CD1c-positive myeloid dendritic cell (primary cell): ENCODE data around the gene TSC22D4.
"Not testable (repeated sequence)": the region's sequence is repeated elsewhere in the genome, so short reads cannot be mapped to it uniquely, and the experiment has no call there.

Experiments
- DNase-seq: peaks from one replicate; pipeline ENCODE4 v3.0.0-alpha.2; 2016; ENCODE audit errors: extremely low spot score

The TSC22D4 gene

DNA sequence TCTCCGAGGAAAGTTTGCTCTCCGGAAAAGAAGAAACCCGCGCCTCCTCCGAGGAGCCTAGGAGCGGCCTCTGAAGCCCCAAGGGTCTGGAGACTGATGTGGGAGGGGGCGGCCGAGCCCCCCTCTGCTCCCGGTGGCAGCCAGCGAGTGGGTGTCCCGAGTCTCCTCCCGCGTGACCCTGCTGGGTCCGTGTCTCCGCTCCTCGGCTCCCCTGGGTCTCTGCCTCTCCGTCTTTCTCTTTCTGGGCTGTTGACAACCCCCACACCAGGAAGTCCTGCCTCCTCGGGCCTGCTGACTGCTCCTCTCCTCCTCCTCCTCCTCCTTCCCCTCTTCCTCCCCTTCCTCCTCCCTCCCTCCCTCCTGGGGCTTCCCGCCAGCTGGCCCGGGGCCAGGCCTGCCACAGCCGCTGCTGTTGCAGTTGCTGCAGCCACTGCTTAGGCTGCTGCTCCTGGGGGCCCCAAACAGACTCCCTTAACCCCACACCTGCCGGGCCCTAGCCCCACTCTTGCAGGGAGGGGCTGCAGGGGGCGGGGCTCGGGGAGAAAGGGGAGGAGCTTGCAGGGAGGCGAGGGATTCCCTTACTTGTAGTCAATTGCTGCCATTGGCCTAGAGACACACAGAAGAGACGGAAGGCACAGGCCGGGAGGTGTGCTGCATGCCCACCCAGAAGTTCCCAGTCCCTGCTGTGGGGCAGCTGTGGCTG, at the start of gene TSC22D4:
Gene TSC22D4 (minus strand): TSS at position 257 of the 703 bp plus-strand sequence. CDS start 1,176 bp downstream, outside the sequence.
- peak; percentile 81 for DNase-seq

DNA sequence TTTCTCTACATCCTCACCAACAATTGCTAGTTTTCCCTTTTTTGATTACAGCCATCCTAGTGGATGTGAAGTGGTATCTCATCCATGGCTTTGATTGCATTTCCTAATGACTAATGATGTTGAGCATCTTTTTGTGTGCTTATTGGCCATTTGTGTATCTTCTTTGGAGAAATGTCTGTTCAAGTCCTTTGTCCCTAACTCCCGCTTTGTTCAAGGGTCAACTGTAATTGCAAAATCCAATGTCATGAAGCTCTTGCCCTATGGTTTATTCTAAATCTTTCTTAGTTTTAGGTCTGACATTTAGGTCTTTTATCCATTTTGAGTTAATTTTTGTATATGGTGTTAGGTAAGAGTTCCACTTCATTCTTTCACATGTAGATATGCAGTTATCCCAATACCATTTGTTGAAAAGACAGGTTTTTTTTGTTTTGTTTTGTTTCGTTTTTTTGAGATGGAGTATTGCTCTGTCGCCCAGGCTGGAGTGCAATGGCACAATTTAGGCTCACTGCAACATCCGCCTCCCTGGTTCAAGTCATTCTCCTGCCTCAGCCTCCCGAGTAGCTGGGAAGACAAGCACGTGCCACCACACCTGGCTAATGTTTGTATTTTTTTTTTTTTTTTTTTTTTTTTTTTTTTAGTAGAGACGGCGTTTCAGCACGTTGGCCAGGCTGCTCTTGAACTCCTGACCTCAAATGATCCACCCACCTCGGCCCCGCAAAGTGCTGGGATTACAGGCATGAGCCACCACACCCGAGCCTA, 49.3 kb upstream of the TSC22D4 start:
- not testable (repeated sequence) for DNase-seq

- not testable (repeated sequence) for DNase-seq
Measured at GRCh38 chr7:100523192-100523591, 44.2 kb upstream of the TSC22D4 start.

DNA sequence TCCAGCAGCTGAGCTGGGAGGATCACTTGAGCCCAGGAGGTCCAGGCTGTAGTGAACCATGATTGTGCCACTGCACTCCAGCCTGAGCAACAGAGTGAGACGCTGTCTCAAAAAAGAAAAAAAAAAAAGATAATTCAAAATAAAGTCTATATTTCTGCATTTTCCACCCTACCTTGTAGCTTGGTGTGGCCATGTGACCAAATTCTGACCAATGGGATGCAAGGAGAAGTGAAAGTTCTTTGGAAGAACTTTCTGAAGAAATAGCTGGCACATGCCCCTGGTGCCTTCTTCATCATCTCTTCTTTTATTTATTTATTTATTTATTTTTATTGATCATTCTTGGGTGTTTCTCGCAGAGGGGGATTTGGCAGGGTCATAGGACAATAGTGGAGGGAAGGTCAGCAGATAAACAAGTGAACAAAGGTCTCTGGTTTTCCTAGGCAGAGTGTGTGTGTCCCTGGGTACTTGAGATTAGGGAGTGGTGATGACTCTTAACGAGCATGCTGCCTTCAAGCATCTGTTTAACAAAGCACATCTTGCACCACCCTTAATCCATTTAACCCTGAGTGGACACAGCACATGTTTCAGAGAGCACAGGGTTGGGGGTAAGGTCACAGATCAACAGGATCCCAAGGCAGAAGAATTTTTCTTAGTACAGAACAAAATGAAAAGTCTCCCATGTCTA, 43.0 kb upstream of the TSC22D4 start:
- DNase-seq: peak; percentile 87

DNA sequence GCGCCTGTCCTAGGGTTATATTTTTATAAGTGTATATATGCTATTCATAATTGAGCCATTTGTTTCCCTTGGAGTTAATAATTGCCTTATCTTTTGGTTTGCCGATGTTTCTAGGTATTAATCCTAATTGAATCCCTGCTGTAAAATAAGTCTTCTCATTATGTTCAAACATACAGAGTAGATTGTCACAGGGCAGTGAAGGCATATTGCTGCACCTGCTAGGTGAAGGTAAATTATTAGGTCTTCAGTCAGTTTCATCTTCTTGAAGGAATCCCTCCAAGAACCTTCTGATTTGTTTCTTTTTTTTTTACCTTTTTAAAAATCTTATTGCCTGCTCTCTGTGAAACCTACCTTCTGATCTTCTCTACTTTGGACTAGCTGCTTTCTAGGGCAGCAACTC, 42.1 kb upstream of the TSC22D4 start:
- DNase-seq: no peak

- DNase-seq: no peak
Measured at GRCh38 chr7:100520138-100520537, 41.1 kb upstream of the TSC22D4 start.

DNA sequence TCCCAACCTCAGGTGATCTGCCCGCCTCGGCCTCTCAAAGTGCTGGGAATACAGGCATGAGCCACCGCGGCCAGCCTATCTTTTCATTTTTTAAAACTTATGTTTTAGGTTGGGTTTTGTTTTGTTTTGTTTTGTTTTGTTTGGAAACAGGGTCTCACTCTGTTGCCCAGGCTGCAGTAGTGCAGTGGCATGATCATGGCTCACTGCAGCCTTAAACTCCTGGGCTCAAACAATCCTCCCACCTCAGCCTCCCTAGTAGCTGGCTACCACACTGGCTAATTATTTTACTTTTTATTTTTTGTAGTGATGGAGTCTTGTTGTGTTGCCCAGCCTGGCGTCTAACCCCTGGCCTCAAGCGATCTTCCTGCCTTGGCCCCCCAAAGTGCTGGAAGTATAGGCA, 40.6 kb upstream of the TSC22D4 start:
- no peak for DNase-seq

GRCh38 chr7:100517305-100517704, 38.3 kb upstream of the TSC22D4 start:
- DNase-seq: no peak

DNA sequence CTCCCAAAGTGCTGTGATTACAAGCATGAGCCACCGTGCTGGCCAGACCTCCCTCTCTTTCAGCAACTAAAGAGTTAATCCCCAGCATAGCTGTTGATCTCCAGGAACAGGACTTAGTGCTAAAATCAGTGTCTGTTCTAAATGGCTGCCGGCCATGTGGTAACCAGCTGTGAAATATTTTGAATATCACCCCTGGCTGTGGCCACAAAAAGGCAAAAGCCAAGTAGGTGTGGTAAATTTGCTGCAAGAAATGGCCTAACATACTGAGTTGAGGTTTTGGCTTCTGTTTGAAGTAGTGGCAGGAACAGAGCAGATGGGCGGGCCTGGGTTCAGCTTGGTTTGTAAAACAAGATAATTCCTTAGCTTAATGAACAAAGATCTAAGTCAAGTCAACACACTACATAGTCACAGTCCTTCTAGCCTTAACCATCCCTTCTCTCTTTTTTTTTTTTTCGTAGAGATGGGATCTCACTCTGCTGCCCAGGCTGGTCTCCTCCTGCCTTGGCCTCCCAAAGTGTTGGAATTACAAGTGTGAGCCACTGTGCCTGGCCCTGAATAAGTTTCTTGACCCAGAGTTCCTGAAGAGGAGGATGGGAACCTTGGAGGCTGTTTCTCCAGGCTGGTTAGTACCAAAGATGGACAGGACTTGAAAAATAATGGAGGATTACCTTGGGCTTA, 37.3 kb upstream of the TSC22D4 start:
- DNase-seq: no peak

GRCh38 chr7:100515072-100515532, 36.1 kb upstream of the TSC22D4 start:
- DNase-seq: peak; percentile 37

- no peak for DNase-seq
Measured at GRCh38 chr7:100513212-100513810, 34.3 kb upstream of the TSC22D4 start.

GRCh38 chr7:100510437-100511239, 31.6 kb upstream of the TSC22D4 start:
- no peak for DNase-seq

DNA sequence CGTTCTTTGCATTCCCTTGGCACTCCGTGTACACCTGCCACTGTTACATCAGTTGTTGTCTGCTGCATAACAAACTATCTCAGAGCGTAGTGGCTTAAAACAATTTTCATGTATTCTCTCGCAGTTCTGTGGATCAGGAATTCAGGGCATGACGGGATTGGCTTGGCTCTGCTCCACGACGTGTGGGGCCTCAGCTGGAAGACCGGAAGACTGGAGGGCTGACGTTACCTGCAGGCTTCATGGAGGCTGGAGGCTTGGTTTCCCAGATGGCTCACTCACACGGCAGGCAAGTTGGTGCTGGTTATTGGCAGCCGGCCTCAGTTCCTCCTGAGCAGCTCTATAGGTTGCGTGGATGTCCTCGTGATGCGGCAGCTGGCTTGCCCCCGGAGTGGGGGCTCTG, 30.2 kb upstream of the TSC22D4 start:
- no peak for DNase-seq

GRCh38 chr7:100506356-100506923, 27.4 kb upstream of the TSC22D4 start:
- peak; percentile 23 for DNase-seq

GRCh38 chr7:100504887-100505611, 26.0 kb upstream of the TSC22D4 start:
- no peak for DNase-seq

- DNase-seq: not testable (repeated sequence)
Measured at GRCh38 chr7:100504031-100504430, 25.0 kb upstream of the TSC22D4 start.

DNA sequence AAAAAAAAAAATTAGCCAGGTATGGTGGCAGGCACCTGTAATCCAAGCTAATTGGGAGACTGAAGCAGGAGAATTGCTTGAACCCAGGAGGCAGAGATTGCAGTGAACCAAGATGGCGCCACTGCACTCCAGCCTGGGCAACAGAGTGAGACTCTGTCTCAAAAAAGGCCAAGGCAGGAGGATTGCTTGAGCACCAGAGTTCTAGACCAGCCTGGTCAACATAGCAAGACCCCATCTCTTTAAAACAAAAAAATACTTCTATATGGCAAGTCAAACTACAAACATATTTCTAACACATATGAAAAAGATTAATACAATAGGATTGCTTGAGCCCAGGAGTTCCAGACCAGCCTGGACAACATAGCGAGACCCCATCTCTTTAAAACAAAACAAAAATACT, 21.7 kb upstream of the TSC22D4 start:
- not testable (repeated sequence) for DNase-seq

DNA sequence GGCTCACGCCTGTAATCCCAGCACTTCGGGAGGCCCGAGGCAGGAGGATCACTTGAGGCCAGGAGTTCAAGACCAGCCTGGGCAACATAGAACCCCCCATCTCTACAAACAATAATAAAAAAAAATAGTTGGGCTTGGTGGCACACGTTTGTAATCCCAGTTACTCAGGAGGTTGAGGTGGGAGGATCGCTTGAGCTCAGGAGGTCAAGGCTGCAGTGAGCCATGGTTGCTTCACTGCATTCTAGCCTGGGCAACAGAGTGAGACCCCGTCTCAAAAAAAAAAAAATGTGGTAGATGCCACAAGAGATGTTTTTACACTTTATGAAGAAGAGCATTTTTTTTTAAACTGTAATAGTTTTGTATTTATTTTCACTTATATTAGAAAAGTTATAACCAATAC, 17.5 kb upstream of the TSC22D4 start:
- DNase-seq: no peak

DNA sequence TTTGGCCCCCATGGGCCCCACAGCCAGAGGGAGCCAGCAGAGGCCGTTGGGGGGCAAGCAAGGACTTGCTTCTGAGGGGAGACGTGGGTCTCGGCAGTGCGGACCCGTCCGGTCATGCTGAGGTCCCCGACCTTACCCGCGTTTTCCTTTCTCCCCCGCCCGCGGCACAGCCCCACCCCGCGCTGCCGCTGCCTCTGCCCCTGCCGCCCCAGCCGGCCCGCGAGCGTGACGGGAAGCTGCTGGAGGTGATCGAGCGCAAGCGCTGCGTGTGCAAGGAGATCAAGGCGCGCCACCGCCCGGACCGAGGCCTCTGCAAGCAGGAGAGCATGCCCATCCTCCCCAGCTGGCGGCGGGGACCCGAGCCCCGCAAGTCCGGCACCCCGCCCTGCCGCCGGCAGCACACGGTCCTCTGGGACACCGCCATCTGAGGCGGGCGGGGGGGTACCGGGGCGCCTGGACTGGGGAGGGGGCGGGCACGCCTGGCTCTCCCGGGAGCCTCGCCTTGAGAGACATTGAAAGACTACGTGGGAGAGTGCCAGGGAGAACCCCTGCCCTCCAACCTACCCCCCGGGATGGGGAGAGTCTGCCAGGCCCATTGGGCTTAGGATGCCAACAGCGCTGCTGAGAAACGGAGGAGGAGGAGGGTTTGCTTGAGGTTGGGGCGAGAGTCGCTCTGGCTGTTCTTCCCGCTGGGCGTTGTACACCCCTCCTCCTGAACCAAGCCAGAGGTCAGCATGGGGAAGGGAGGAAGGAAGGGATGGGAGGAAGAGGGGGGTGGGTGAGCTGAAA, 14.7 kb upstream of the TSC22D4 start:
- DNase-seq: peak; percentile 47
